ENCODE data around the gene CCL26.
"Not testable (repeated sequence)": the region's sequence is repeated elsewhere in the genome, so short reads cannot be mapped to it uniquely, and the experiment has no call there.

The CCL26 gene

DNA sequence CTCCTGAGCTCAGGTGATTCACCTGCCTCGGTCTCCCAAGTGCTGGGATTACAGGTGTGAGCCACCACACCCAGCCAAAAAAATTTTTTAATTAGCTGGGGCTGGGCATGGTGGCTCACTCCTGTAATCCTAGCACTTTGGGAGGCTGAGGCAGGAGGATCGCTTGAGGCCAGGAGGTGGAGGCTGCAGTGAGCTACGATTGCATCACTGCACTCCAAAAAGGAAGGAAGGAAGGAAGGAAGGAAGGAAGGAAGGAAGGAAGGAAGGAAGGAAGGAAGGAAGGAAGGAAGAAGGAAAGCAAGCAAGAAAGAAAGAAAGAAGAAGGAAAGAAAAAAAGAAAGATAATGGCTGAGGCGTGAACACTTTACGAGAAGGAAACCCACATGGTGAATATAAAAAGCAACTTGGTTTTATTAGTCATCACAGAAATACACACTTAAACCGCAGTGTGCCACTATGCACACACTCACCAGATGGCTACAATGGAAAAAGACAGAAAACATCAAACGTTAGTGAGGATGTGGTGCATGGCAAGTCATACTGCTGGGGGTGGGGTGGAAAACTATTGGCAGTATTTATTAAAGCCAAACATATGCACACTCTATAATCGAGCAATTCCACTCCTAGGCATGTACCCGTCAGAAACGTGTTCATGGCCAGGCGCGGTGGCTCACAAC lies 4.4 kb upstream of the CCL26 start:
- Mint-ChIP-seq H3K4me3 (peak overlapping the region; percentile 57), H3K9me3 (no peaks in the 10 kb centered on the region), H3K27ac (peak overlapping the region; percentile 92), H3K4me1 (peaks cover 49% of the 10 kb centered on the region), H3K27me3 (peaks cover 23% of the 10 kb centered on the region), H3K36me3 (ENCODE audit: low read depth) (no peaks in the 10 kb centered on the region)
- peak; percentile 97 for ATAC-seq
- DNase-seq: peak; percentile 52

DNA sequence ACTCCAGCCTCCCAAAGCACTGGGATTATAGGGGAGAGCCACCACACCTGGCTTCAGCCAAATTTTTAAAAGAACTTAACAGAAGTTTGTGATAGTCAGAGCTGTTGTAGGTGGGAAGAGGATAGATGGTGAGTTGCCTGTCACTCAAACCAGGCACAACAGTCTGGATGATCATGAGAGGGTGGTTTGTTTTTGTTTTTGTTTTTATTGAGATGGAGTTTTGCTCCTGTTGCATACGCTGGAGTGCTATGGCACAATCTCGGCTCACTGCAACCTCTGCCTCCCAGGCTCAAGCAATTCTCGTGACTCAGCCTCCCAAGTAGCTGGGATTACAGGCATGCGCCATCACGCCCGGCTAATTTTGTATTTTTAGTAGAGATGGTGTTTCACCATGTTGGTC lies 1.9 kb upstream of the CCL26 start:
- H3K27ac Mint-ChIP-seq; H3K36me3 Mint-ChIP-seq (ENCODE audit: low read depth); DNase-seq; H3K9me3 Mint-ChIP-seq; H3K27me3 Mint-ChIP-seq; ATAC-seq; H3K4me3 Mint-ChIP-seq: not testable (repeated sequence)
- H3K4me1 Mint-ChIP-seq: peaks cover 33% of the 10 kb centered on the region

DNA sequence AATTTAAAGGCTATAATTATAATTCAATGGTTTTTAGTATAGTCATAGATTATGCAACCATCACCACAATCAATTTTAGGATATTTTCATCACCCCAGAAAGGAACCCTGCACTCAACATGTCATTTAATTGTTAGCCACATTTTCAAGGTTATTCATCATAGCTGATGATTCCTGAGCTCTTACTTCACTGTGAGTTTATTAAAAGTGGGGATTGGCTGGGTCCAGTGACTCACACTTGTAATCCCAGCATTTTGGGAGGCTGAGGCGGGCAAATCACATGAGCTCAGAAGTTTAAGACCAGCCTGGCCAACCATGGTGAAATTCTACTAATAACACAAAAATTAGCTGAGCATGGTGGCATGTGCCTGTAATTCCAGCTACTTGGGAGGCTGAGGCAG lies 787 bp downstream of the CCL26 start:
- Mint-ChIP-seq H3K4me3 (no peak overlapping the region), H3K27ac (no peak overlapping the region)

DNA sequence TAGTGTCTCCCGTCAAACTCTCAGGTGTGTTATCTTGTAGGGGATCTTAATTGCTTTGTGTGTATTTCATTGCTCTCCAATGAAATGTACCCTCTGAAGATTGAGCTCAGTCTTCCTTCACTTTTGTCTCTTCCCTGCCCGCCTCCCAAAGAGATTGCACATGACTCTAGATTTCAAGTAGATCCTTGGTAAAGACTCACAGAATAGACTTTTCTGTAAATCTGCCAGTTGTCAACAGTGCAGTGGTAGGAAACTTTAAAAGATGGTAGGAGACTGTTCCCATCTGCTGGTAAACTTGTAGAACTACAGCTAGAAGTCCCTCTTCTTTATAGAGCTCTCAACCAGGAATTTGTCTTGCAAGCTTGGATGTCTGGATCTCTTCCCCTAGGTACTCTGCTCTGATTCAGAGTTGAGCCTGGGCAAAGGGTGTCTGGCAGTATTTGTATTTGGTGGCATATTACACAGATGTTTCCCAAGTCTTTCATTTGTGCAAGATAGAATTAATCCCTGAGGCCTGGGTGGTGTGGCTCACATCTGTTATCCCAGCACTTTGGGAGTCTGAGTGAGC lies 9.6 kb downstream of the CCL26 start:
- Mint-ChIP-seq H3K27me3 (no peaks in the 10 kb centered on the region), H3K4me1 (peaks cover 2% of the 10 kb centered on the region), H3K9me3 (no peaks in the 10 kb centered on the region), H3K36me3 (ENCODE audit: low read depth) (no peaks in the 10 kb centered on the region), H3K27ac (no peak overlapping the region), H3K4me3 (no peak overlapping the region)
- DNase-seq (no peak), ATAC-seq (peak; percentile 63)

More for the DNA sequence above, 787 bp downstream of the CCL26 start:
- Mint-ChIP-seq H3K36me3 (ENCODE audit: low read depth) (no peaks in the 10 kb centered on the region), H3K27me3 (peaks cover 2% of the 10 kb centered on the region), H3K9me3 (no peaks in the 10 kb centered on the region), H3K4me1 (peaks cover 10% of the 10 kb centered on the region)
- no peak for DNase-seq
- no peak for ATAC-seq

DNA sequence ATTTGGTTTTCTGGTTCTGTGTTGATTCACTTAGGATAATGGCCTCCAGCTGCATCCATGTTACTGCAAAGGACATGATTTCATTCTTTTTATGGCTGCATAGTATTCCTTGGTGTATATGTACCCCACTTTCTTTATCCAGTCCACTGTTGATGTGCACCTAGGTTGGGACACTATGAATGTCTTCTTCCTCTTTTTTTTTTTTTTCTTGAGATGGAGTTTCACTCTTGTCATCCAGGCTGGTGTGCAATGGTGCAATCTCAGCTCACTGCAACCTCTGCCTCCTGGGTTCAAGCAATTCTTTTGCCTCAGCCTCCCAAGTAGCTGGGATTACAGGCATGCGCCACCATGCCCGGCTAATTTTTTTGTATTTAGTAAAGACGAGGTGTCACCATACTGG lies 10.2 kb downstream of the CCL26 start:
- not testable (repeated sequence) for H3K27me3 Mint-ChIP-seq; DNase-seq; H3K4me1 Mint-ChIP-seq; ATAC-seq; H3K27ac Mint-ChIP-seq; H3K4me3 Mint-ChIP-seq; H3K9me3 Mint-ChIP-seq; H3K36me3 Mint-ChIP-seq (ENCODE audit: low read depth)

DNA sequence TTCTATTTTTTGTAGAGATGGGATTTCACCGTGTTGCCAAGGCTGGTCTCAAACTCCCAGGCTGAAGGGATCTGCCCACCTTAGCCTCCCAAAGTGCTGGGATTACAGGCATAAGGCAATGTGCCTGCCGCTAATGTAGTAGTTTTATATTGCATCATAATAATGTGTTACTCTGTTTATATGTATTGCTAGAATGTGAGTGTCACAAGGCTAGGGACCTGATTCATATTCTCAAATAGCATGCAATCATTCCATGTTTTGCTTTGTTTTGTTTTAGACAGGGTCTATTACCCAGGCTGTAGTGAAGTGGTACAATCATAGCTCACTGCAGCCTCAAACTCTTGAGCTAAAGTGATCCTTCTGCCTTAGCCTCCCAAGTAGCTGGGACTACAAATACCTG lies 13.5 kb downstream of the CCL26 start:
- Mint-ChIP-seq H3K27ac (no peak overlapping the region), H3K4me3 (no peak overlapping the region), H3K36me3 (ENCODE audit: low read depth) (no peaks in the 10 kb centered on the region), H3K9me3 (no peaks in the 10 kb centered on the region), H3K27me3 (no peaks in the 10 kb centered on the region), H3K4me1 (peaks cover 2% of the 10 kb centered on the region)
- no peak for DNase-seq
- no peak for ATAC-seq

DNA sequence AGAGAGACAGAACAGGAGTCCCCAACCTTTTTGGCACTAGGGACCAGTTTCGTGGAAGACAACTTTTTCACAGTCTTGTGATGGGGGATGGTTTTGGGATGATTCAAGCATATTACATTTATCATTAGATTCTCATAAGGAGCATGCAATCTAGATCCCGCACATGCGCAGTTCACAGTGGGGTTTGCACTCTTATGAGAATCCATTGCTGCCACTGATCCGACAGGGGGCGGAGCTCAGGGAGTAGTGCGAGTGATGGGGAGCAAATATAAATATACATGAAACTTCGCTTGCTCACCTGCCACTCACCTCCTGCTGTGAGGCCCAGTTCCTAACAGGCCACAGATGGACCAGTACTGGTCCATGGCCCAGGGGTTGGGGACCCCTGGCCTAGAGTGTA lies 14.2 kb downstream of the CCL26 start:
- no peaks in the 10 kb centered on the region for H3K36me3 Mint-ChIP-seq (ENCODE audit: low read depth)
- no peak overlapping the region for H3K27ac Mint-ChIP-seq
- ATAC-seq: no peak
- H3K4me3 Mint-ChIP-seq: no peak overlapping the region
- no peaks in the 10 kb centered on the region for H3K9me3 Mint-ChIP-seq
- DNase-seq: no peak
- no peaks in the 10 kb centered on the region for H3K27me3 Mint-ChIP-seq
- H3K4me1 Mint-ChIP-seq: peaks cover 2% of the 10 kb centered on the region

DNA sequence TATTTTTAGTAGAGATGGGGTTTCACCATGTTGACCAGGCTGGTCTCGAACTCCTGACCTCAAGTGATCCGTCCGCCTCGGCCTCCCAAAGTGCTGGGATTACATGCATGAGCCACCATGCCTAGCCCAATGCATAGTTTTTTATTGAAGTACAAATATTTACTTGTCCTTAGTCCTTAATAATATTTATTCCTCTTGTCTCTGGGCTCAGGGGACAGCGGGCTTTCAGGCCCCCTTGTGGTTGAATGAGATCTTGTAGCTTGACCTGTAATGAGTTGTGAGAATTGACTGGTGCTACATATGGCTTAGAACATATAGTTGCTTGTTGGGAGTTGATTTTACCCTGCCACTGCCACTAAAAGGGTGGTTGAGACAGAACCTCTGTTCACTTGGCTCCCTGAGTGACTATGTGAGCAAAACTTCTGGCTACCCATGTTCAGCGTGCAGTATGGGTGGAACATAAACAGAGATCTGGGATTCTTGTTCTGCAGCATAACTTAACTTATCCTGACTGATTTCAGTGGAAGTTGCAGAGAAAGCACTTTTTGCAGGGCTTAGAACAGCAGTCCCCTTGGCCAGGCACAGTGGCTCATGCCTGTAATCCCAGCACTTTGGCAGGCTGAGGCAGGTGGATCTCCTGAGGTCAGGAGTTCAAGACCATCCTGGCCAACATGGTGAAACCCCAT lies 14.9 kb downstream of the CCL26 start:
- Mint-ChIP-seq H3K27me3 (no peaks in the 10 kb centered on the region), H3K27ac (no peak overlapping the region), H3K9me3 (no peaks in the 10 kb centered on the region), H3K4me1 (no peaks in the 10 kb centered on the region), H3K36me3 (ENCODE audit: low read depth) (no peaks in the 10 kb centered on the region), H3K4me3 (no peak overlapping the region)
- no peak for DNase-seq
- ATAC-seq: no peak

DNA sequence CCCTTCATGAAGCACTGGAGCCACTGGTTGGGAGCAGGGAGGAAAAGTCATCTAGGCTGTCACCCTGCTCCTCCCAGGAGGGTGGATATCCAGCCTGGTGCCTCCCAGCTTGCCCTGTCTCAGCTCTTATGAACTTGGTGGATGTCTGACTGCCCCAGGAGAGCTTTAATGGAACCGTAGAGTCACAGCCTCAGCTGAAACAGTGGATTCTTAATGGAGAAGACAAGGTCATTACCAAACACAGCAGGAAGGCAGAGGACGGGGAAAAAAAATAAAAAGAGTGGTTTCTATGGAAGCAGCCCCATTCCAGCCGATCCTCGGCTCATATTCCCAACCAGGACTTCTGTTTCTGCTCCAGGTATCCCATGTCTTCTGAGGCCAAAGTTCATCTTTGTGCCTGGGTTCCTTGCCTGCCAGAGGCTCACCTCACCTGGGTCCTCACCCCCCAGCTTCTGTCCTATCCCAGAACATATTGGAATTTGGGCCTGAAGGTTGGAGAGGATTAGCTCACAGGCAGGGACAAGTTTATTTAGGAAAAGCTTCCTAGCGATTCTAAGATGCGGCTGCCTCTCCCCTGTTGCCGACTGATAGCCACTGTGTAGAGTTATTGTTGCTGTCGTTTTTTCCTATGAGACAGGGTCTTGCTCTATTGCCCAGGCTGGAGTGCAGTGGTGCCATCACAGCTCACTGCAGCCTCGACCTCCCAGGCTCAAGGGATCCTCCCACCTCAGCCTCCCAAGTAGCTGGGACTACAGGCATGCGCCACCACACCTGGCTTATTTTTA lies 15.6 kb downstream of the CCL26 start:
- Mint-ChIP-seq H3K4me1 (no peaks in the 10 kb centered on the region), H3K9me3 (no peaks in the 10 kb centered on the region), H3K36me3 (ENCODE audit: low read depth) (no peaks in the 10 kb centered on the region), H3K27me3 (no peaks in the 10 kb centered on the region), H3K27ac (no peak overlapping the region), H3K4me3 (no peak overlapping the region)
- DNase-seq (no peak), ATAC-seq (no peak)

DNA sequence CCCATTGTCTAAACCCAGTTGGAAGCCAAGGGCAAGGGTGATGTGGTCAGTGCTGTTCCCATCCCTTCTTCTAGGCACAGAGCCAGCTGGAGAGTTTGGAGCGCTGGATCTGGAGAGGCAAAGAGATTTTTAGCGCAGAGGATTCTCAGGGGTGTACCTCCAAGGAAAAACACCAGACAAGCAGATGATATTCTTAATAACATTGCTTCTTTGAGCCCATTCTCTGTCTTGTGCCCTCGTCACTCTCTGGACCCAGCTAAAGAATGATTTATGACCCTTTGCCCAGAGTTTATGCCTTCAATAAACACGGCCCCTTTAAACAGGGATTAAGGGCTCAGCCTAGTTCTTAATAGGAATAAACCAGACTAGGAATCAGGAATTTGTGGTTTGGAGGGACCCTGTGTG lies 28.6 kb downstream of the CCL26 start:
- Mint-ChIP-seq H3K27me3 (peaks cover 2% of the 10 kb centered on the region), H3K36me3 (ENCODE audit: low read depth) (no peaks in the 10 kb centered on the region), H3K4me1 (peaks cover 14% of the 10 kb centered on the region), H3K9me3 (no peaks in the 10 kb centered on the region), H3K27ac (no peak overlapping the region), H3K4me3 (no peak overlapping the region)
- DNase-seq (no peak), ATAC-seq (no peak)

DNA sequence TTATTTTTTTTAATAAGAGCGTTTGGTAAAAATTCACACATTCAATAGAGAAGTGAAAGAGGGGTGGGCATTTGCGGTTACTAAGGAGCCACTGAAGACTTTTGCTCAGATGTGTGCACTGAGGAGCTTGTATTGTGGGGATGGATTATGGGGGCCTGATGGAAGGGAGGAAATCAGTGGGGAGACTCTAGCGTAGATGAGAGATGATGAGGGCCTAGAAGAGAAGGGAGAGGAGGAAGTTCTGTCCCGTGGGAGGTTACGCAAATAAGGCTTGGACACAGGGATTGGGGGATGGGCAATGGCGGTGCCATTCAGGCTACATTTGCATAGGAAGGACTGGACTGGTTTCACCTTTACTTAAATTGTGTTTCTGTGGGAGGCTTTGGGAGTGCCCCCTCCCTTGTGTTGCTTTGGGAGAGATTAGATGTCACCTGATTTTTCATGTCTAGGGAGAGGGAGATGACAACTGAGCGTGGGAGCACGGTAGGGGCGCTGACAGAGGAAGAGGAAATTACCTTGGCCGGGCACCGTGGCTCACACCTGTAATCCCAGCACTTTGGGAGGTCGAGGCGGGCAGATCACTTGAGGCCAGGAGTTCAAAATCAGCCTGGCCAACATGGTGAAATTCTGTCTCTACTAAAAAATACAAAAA lies 31.0 kb downstream of the CCL26 start:
- H3K36me3 Mint-ChIP-seq (ENCODE audit: low read depth): no peaks in the 10 kb centered on the region
- peaks cover 2% of the 10 kb centered on the region for H3K27me3 Mint-ChIP-seq
- H3K9me3 Mint-ChIP-seq: no peaks in the 10 kb centered on the region
- no peak overlapping the region for H3K4me3 Mint-ChIP-seq
- ATAC-seq: no peak
- DNase-seq: no peak
- no peak overlapping the region for H3K27ac Mint-ChIP-seq
- peaks cover 24% of the 10 kb centered on the region for H3K4me1 Mint-ChIP-seq

DNA sequence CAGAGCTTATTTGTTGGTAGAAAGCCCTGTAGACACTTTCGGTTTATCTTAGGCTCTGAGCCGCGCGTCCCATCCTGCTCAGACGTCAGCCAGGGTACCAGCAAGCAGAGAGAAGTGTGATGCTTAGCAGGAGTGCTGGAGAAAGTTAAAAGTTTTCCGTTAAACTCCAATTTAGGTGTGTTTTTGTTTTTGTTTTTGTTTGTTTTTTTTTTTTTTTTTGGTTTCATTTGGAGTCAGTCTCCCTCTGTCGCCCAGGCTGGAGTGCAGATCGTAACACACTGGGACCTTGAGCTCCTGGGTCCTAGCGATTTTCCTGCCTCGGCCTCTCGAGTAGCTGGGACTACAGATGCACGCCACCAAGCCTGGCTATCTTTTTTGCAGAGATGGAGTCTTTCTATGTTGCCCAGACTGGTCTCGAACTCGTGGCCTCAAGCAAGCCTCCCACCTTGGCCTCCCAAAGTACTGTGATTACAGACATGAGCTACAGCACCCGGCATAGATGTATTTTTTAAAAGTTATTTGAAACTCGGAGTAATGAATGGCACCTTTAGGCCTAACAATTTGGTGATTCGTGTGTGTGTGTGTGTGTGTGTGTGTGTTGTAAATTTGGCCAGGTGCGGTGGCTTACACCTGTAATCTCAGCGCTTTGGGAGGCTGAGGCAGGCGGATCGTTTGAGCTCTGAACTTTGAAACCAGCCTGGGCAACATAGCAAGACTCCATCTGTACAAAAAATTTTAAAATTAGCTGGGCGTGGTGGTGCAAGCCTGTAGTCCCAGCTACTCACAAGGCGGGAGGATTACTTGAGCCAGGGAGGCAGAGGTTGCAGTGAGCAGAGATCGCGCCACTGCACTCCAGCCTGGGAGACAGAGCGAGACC lies 32.0 kb downstream of the CCL26 start:
- H3K4me1 Mint-ChIP-seq: peaks cover 24% of the 10 kb centered on the region
- peaks cover 2% of the 10 kb centered on the region for H3K27me3 Mint-ChIP-seq
- peak overlapping the region; percentile 86 for H3K4me3 Mint-ChIP-seq
- no peaks in the 10 kb centered on the region for H3K9me3 Mint-ChIP-seq
- H3K27ac Mint-ChIP-seq: peak overlapping the region; percentile 91
- DNase-seq: no peak
- ATAC-seq: no peak
- H3K36me3 Mint-ChIP-seq (ENCODE audit: low read depth): no peaks in the 10 kb centered on the region

DNA sequence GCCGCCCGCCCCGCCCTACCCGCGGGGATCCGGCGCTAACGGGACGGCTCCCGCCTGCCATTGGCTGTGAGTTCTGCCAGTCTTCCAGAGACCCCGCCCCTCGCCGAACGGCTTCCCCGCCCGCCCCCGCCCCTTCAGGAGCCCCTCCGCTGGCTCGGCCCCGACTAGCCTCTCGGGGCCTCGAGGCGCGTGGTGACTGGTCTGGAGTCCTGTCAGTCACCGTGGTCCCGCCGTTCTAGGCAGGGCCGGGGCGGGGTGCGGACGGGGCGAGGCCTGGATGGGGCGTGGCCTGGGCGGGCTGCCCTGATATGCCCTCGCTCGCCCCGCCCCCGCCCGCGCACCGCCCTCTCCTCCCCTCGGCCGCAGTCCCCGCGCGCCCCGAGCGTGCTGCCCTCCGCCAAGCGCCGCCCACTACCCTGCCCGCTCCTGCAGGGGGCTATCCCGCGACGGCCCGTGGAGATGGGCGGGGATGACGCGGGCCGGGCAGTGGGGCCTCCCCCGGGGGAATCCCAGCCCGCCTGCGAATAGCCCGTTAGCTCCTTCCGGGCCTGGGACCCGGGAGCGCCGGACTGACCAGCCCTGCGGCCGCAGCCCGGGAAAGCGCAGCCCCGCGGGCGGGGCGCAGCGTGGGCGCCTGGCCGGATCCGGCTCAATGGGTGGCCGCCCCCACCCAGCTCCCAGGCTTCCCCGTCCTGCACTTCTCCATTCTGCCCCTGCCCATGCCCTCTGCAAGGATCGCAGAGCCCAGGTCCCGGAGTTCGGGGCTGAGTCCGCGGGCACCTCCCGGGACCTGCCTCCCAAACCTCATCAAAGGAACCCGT lies 32.8 kb downstream of the CCL26 start:
- Mint-ChIP-seq H3K27me3 (peaks cover 2% of the 10 kb centered on the region), H3K4me1 (peaks cover 24% of the 10 kb centered on the region), H3K27ac (peak overlapping the region; percentile 91), H3K36me3 (ENCODE audit: low read depth) (no peaks in the 10 kb centered on the region), H3K9me3 (no peaks in the 10 kb centered on the region), H3K4me3 (peak overlapping the region; percentile 88)
- ATAC-seq: peak; percentile 98
- peak; percentile 100 for DNase-seq

Measured in activated naive CD8-positive, alpha-beta T cell treated with anti-CD3 and anti-CD28 coated beads, Interleukin-2, amount 50 U/mL, for 24 hours (primary cell).